SH-SY5Y (cell line): ENCODE results near the gene FOXJ3.

ENCODE experiments used
- GATA2 ChIP-seq: IDR thresholded peaks from 2 replicates; pipeline ENCODE4 v1.6.1; 2011; ENCODE audit warnings: mild to moderate bottlenecking, low read depth, low read length
- GATA3 ChIP-seq: IDR thresholded peaks from 2 replicates; pipeline ENCODE4 v1.6.1; 2011; ENCODE audit warnings: low read depth, mild to moderate bottlenecking, low read length, moderate library complexity

DNA sequence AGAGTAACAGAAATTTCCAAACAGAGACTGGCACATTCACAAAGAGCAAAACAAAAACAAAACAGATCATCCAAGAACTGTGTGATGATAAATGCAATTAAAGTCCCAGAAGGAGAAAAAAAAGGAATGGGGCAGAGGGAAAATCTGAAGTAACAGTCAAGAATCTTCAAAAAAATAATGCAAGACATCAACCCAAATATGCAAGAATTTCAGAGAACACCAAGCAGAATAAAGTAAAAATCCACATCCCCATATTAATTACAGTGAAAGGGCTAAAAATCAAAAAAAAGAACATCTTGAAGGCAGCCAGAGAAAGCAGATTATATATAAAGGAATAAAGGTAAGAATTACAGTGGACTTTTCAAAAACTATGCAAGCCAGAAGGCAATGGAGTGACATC is 67.1 kb downstream of the FOXJ3 start:
- TF ChIP-seq GATA3 (no peak), GATA2 (no peak)
